HepG2 (cell line): ENCODE results near the gene WSCD2. TPM values are rescaled to one million over a fixed set of nuclear protein-coding genes. Genes with fewer than 3 reads are reported as not detected.
A peak's percentile ranks its signal among the peaks of the same experiment; 100 is the strongest.

Experiments used
- ATAC-seq: fragments of 200-7000 bp; cut with Tn5 transposase; 3 replicates; pipeline ENCODE4 v1.9.1; 2020; ENCODE audit warnings: mild to moderate bottlenecking, moderate library complexity
- BruUV-seq: library from RNA; stranded (reverse); fragments of 400-500 nt; replicated peaks from 2 replicates; lab custom pipeline; 2021; lab: Mats Ljungman, UMichigan
- CTCF ChIA-PET: fragments of 300-600 bp; formaldehyde crosslinking; extraction: SDS; loops from one replicate; lab custom pipeline; 2021; ENCODE audit warnings: low total read pairs, inconsistent platforms, low intra/inter-chr PET ratio; lab: Yijun Ruan, JAX
- POLR2A ChIA-PET: fragments of 350-600 bp; sonication (Branson Sonifier 250); formaldehyde crosslinking; loops from one replicate; lab custom pipeline; 2020; ENCODE audit warnings: antibody characterized with exemption, inconsistent platforms; lab: Yijun Ruan, JAX
- DNase-seq: peaks from one replicate; pipeline ENCODE4 v3.0.0-alpha.2; 2015; ENCODE audit warnings: low spot score
- FAIRE-seq: peaks from 3 replicates; lab custom pipeline; 2011; peaks lifted over from hg19 to GRCh38; lab: Jason Lieb, UNC
- H2AFZ ChIP-seq: one replicate; pipeline ENCODE4 v1.6.1; 2011; ENCODE audit warnings: low read length, inconsistent platforms
- H3K27ac ChIP-seq: fragments of 300-600 bp; 3 replicates; pipeline ENCODE4 v1.8.0; 2011; ENCODE audit warnings: mixed run types, mild to moderate bottlenecking, mixed read lengths, low read length, inconsistent platforms; ENCODE audit not compliant: insufficient read depth; ENCODE audit errors: extremely low read length
- H3K27me3 ChIP-seq, 2 experiments: fragments of 200-600 bp in 1 of 2; 2 replicates in 1 of 2; 3 replicates in 1 of 2; pipeline versions ENCODE4 v1.6.0 to v1.8.0; 2011; ENCODE audit warnings: low read length in 2 of 2, mild to moderate bottlenecking in 2 of 2, moderate library complexity in 2 of 2, inconsistent platforms in 1 of 2; ENCODE audit not compliant: insufficient read depth in 2 of 2, control insufficient read depth in 1 of 2
- H3K36me3 ChIP-seq, 2 experiments: fragments of 200-600 bp in 1 of 2; replicated peaks in 1 of 2; 2 replicates in 1 of 2; 3 replicates in 1 of 2; pipeline versions ENCODE4 v1.5.1 to v1.8.0; 2011; ENCODE audit warnings: low read length in 2 of 2, inconsistent platforms in 1 of 2; ENCODE audit not compliant: insufficient read depth in 2 of 2, control insufficient read depth in 1 of 2
- H3K4me1 ChIP-seq: 2 replicates; pipeline ENCODE4 v1.5.1; 2012; ENCODE audit warnings: low read length, inconsistent platforms; ENCODE audit not compliant: insufficient read depth
- H3K4me2 ChIP-seq: 2 replicates; pipeline ENCODE4 v1.6.0; 2011; ENCODE audit warnings: low read depth, low read length, inconsistent platforms
- H3K4me3 ChIP-seq, 3 experiments: fragments of 200-600 bp in 1 of 3; sonication (generic), shearing (Covaris generic) in 1 of 3; replicated peaks in 1 of 3; 2 replicates each; pipeline ENCODE4 v1.5.1; 2011 to 2016; ENCODE audit warnings: low read length in 3 of 3, inconsistent platforms in 2 of 3, low read depth in 2 of 3, mild to moderate bottlenecking in 2 of 3, control low read depth in 1 of 3, mixed read lengths in 1 of 3; ENCODE audit not compliant: insufficient read depth in 1 of 3
- H3K79me2 ChIP-seq: one replicate; pipeline ENCODE4 v1.6.1; 2011; ENCODE audit warnings: low read length, inconsistent platforms; ENCODE audit not compliant: insufficient read depth
- H3K9ac ChIP-seq: 2 replicates; pipeline ENCODE4 v1.6.0; 2011; ENCODE audit warnings: mild to moderate bottlenecking, low read depth, low read length, inconsistent platforms; ENCODE audit not compliant: insufficient read depth
- H3K9me3 ChIP-seq: 2 replicates; pipeline ENCODE4 v1.5.1; 2012; ENCODE audit warnings: mild to moderate bottlenecking, low read length
- H4K20me1 ChIP-seq: 2 replicates; pipeline ENCODE4 v1.6.0; 2011; ENCODE audit warnings: inconsistent platforms, mild to moderate bottlenecking, low read length, moderate library complexity; ENCODE audit not compliant: insufficient read depth
- JUNB ChIP-seq: sonication (generic); formaldehyde crosslinking; IDR thresholded peaks from 2 replicates; pipeline ENCODE4 v1.8.0; 2022; ENCODE audit warnings: missing genetic modification reagents, mild to moderate bottlenecking, borderline replicate concordance
- KDM5B ChIP-seq: sonication (generic); formaldehyde crosslinking; IDR thresholded peaks from 2 replicates; pipeline ENCODE4 v1.4.0; 2020; ENCODE audit warnings: missing genetic modification reagents, mild to moderate bottlenecking, borderline replicate concordance
- PAF1 ChIP-seq: IDR thresholded peaks from 2 replicates; pipeline ENCODE4 v1.6.1; 2016; ENCODE audit warnings: missing genetic modification reagents, missing compliant biosample characterization
- SALL2 ChIP-seq: sonication (generic); formaldehyde crosslinking; IDR thresholded peaks from 2 replicates; pipeline ENCODE4 v1.8.1; 2023; ENCODE audit warnings: mild to moderate bottlenecking, missing genetic modification reagents, inconsistent platforms
- THAP7 ChIP-seq: sonication (generic); formaldehyde crosslinking; IDR thresholded peaks from 2 replicates; pipeline ENCODE4 v1.8.1; 2023; ENCODE audit warnings: mild to moderate bottlenecking, missing genetic modification reagents
- THYN1 ChIP-seq: sonication (generic); formaldehyde crosslinking; IDR thresholded peaks from 2 replicates; pipeline ENCODE4 v1.8.1; 2023; ENCODE audit warnings: low read depth, mild to moderate bottlenecking, moderate library complexity, missing genetic modification reagents, borderline replicate concordance
- USF2 ChIP-seq, 2 experiments: sonication (generic) in 1 of 2; formaldehyde crosslinking in 1 of 2; IDR thresholded peaks; 2 replicates each; pipeline versions ENCODE4 v1.5.1 to v1.6.1; 2011 to 2020; ENCODE audit warnings: borderline replicate concordance in 1 of 2, low read depth in 1 of 2, low read length in 1 of 2, mild to moderate bottlenecking in 1 of 2, missing genetic modification reagents in 1 of 2, moderate library complexity in 1 of 2
- ZBTB10 ChIP-seq: sonication (generic); formaldehyde crosslinking; IDR thresholded peaks from 2 replicates; pipeline ENCODE4 v1.4.0; 2020; ENCODE audit warnings: missing genetic modification reagents, borderline replicate concordance
- ZBTB14 ChIP-seq: sonication (generic); formaldehyde crosslinking; IDR thresholded peaks from 2 replicates; pipeline ENCODE4 v1.4.0; 2020; ENCODE audit warnings: missing genetic modification reagents
- ZFP36 ChIP-seq: fragments of 150-350 bp; IDR thresholded peaks from 2 replicates; pipeline ENCODE4 v1.6.1; 2018; ENCODE audit warnings: borderline replicate concordance, low read length, low read depth; ENCODE audit not compliant: partially characterized antibody
- ZKSCAN8 ChIP-seq: IDR thresholded peaks from 2 replicates; pipeline ENCODE4 v1.6.1; 2016; ENCODE audit warnings: borderline replicate concordance, missing genetic modification reagents, missing compliant biosample characterization
- ZMYM2 ChIP-seq: sonication (generic); formaldehyde crosslinking; IDR thresholded peaks from 2 replicates; pipeline ENCODE4 v1.8.0; 2022; ENCODE audit warnings: mild to moderate bottlenecking, missing genetic modification reagents
- ZNF468 ChIP-seq: sonication (generic); formaldehyde crosslinking; IDR thresholded peaks from 2 replicates; pipeline ENCODE4 v1.8.0; 2022; ENCODE audit warnings: mild to moderate bottlenecking, moderate library complexity, missing genetic modification reagents
- ZNF724P ChIP-seq: sonication (generic); formaldehyde crosslinking; IDR thresholded peaks from 2 replicates; pipeline ENCODE4 v1.8.0; 2022; ENCODE audit warnings: missing genetic modification reagents, borderline replicate concordance
- ZSCAN9 ChIP-seq: IDR thresholded peaks from 2 replicates; pipeline ENCODE4 v1.6.1; 2016; ENCODE audit warnings: borderline replicate concordance
- WGBS: methylation state at CpG from one replicate; pipeline ENCODE4 v1.1.6; 2017; ENCODE audit warnings: low lambda C conversion rate; 5-methylcytosine and 5-hydroxymethylcytosine counted together
- in situ Hi-C: cut with HindIII; loops from 2 replicates; pipeline ENCODE4 v1.10.0; 2017; ENCODE audit warnings: low pct_unique_long_range_greater_than_20kb; ENCODE audit not compliant: extremely low pct_ligation_motif_present
- intact Hi-C: fragments of 100-400 bp; cut with micrococcal nuclease; formaldehyde crosslinking; loops from one replicate; pipeline ENCODE4 v1.10.0; 2022; ENCODE audit not compliant: unreplicated experiment
- polyA plus RNA-seq, 8 experiments: library from polyadenylated mRNA; depleted of rRNA in 3 of 8; stranded (reverse) in 7 of 8; unstranded in 1 of 8; fragments of >200 nt; fragmentation: Illumina TruSeq in 4 of 8; extraction: Trizol in 4 of 8; gene quantifications; 2 replicates each; pipeline versions ENCODE4 v1.2.1 to v1.2.3, GENCODE V29; 2011 to 2016; ENCODE audit warnings: low read depth in 4 of 8, missing spikeins in 1 of 8, mixed read lengths in 1 of 8; ENCODE audit not compliant: insufficient read depth in 1 of 8
- total RNA-seq, 5 experiments: library from RNA; depleted of rRNA; stranded (reverse); fragments of >200 nt; fragmentation: Illumina TruSeq; extraction: Trizol; gene quantifications; 2 replicates each; pipeline ENCODE4 v1.2.3, GENCODE V29; 2016; ENCODE audit warnings: low read depth in 1 of 5

Gene WSCD2
- total and polyA plus RNA-seq, 2 of the 13 experiments (the other 11 are each of a cell fraction or from before 2014, with no cell fraction given), result not detected

GRCh38 chr12:108128221-108129016, 669 bp upstream of the WSCD2 start:
- FAIRE-seq, result no peak
- Histone ChIP-seq H3K9me3 (no peaks in the 10 kb centered on the region), H3K4me2 (peak overlapping the region; percentile 61), H4K20me1 (no peaks in the 10 kb centered on the region), H3K4me1 (peaks cover 5% of the 10 kb centered on the region; the same call in 1 of the 2 replicates), H3K36me3 (no peaks in the 10 kb centered on the region), H3K27me3 (peaks cover 0 to 31% of the 10 kb centered on the region in 2 experiments; a peak in 3 of 5 replicates), H2AFZ (no peak overlapping the region), H3K4me3 (peak overlapping the region in 1 of 3 experiments; percentile 53; a peak in 3 of 6 replicates), H3K9ac (no peak overlapping the region), H3K79me2 (no peaks in the 10 kb centered on the region), H3K27ac (no peak overlapping the region)
- WGBS, result 32% methylated on average over 9 of the region's 10 CpGs
- no peak for ATAC-seq
- BruUV-seq, result no TSS peak
- intact Hi-C loops, result no loop called here
- ChIA-PET CTCF (no interaction called here), POLR2A (no interaction called here)
- in situ Hi-C loops, result no loop called here
- no peak for DNase-seq
- no peak for TF ChIP-seq ZSCAN9 (CRISPR knock-in tag)
- TF ChIP-seq USF2 (IDR thresholded peaks at IDR 0.05; ENCODE audit: low read depth, low read length), result no peak
- TF ChIP-seq USF2 (CRISPR knock-in tag; IDR thresholded peaks at IDR 0.05; ENCODE audit: borderline replicate concordance), result no peak
- no peak for TF ChIP-seq THYN1
- no peak for TF ChIP-seq ZFP36
- no peak for TF ChIP-seq SALL2
- no peak for TF ChIP-seq PAF1 (CRISPR knock-in tag)
- TF ChIP-seq ZBTB10, result no peak
- no peak for TF ChIP-seq ZNF724P (CRISPR knock-in tag)
- TF ChIP-seq ZBTB14 (CRISPR knock-in tag), result no peak
- no peak for TF ChIP-seq ZNF468 (CRISPR knock-in tag)
- TF ChIP-seq KDM5B (CRISPR knock-in tag), result no peak
- TF ChIP-seq THAP7 (CRISPR knock-in tag), result no peak
- no peak for TF ChIP-seq ZMYM2 (CRISPR knock-in tag)
- TF ChIP-seq ZKSCAN8 (CRISPR knock-in tag), result no peak
- TF ChIP-seq JUNB (CRISPR knock-in tag), result no peak
